GM21529 (cell line): Measurements from ENCODE around the gene AFF1.
"Not testable (repeated sequence)": the region's sequence is repeated elsewhere in the genome, so short reads cannot be mapped to it uniquely, and the experiment has no call there.

Experiments used
- ATAC-seq: cut with Tn5 transposase; IDR thresholded peaks from one replicate; pipeline ENCODE4 v1.9.1; 2021; ENCODE audit not compliant: unreplicated experiment

Gene AFF1

GRCh38 chr4:87034527-87034926, 99.7 kb downstream of the AFF1 start:
- no peak for ATAC-seq

GRCh38 chr4:87035881-87036509, 101.2 kb downstream of the AFF1 start:
- ATAC-seq: no peak

DNA sequence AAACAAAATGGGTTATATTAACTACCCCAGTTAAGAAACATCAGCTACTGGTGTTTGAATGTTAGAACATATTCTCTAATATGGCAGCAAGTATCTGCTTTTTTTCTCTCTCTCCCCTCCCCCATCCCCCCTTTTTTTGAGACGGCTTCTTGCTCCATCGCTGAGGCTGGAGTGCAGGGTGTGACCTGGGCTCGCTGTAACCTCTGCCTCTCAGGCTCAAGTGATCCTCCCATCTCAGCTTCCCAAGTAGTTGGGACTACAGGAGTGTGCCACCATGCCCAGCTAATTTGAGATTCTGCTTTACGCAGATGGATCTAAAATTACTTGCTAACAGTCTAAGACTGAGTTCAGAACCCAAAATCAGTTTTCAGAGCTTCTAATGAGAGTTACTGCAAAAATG, 101.9 kb downstream of the AFF1 start:
- ATAC-seq: no peak

- ATAC-seq: not testable (repeated sequence)
Observed at GRCh38 chr4:87037171-87037570, 102.4 kb downstream of the AFF1 start.

GRCh38 chr4:87037671-87038334, 103.0 kb downstream of the AFF1 start:
- no peak for ATAC-seq

- peak; percentile 55 for ATAC-seq
Observed at GRCh38 chr4:87038837-87039615, 104.2 kb downstream of the AFF1 start.

DNA sequence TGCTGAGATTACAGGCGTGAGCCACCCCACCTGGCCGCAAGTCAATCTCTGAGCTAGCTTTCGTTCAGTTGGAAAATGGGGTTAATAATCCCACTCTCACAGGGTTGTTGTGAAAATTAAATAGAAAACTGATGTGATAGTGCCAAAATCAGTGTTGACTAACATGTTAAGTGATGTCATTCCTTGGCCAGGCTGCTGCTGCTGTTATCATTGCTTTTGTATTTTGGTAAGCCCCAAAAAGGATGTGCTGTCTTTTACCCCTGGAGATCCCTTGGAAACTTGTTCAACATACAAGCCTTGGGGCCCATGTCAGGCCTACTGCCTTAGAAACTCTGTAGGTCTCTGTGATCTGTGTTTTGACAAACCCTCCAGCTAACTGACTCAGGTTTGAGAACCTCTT, 106.3 kb downstream of the AFF1 start:
- ATAC-seq: no peak

- no peak for ATAC-seq
Observed at GRCh38 chr4:87042221-87042620, 107.4 kb downstream of the AFF1 start.

- peak; percentile 40 for ATAC-seq
Observed at GRCh38 chr4:87042986-87043820, 108.4 kb downstream of the AFF1 start.

DNA sequence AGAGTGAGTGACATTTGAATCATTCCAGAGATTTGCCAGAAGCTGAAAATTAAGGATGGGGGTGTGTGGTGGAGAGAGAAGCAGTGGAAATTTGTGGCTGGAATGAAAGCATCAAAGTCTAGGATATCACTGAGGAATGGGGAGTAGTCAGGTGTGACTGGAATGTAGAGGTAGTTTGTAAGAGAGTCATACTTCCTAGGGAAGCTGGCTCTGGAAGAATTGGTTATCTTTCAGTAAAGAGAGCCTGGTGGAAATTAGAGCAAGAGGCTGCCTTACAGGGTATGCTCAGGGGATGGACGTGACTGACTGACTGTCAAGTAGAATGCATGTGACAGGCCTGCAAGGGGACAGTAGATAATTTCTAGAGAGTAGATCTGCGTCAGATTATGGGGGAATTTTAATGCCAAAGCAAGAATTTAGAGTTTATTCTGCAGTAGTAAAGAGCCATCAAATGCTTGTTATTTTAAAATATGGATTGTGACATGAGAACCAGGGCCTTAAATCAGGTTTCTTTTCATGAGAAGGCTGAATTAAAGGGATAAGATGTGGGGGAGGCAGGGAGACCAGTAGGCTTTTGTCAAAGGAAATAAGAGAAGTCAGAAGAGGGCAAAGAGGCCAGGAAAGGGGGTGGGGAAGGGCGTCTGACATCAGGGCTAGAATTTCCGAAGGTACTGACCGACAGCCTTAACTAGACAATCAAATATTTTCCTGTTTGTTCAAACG, 109.9 kb downstream of the AFF1 start:
- no peak for ATAC-seq

- no peak for ATAC-seq
Observed at GRCh38 chr4:87045234-87045558, 110.4 kb downstream of the AFF1 start.

GRCh38 chr4:87045659-87046058, 110.8 kb downstream of the AFF1 start:
- ATAC-seq: no peak

DNA sequence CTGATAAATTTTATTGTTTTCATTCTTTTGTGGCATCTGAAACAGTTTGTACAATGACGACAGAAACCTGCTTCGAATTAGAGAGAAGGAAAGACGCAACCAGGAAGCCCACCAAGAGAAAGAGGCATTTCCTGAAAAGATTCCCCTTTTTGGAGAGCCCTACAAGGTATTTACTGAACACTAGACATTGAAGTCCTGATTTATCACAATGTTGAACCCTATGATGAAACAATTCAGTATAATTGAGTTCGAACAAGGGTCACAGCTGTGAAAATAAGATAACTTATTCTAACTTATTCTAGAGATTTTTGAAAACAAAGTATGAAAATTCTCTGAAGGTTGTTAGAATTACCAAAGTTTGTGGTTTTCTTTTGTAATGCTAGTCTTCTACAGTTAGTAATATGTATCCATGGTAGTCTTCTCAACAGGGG, 111.3 kb downstream of the AFF1 start:
- no peak for ATAC-seq

DNA sequence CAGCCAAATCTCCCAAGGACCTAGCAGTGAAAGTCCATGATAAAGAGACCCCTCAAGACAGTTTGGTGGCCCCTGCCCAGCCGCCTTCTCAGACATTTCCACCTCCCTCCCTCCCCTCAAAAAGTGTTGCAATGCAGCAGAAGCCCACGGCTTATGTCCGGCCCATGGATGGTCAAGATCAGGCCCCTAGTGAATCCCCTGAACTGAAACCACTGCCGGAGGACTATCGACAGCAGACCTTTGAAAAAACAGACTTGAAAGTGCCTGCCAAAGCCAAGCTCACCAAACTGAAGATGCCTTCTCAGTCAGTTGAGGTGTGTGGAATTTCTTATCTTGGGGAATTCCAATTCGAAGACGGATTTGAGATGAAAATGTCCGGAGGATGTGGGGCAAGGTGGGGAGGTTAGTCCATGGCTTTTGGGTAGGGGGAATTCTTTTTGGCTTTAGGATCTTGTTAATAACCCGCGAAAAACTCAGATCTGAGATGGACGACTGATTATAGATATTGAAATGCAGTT, 112.5 kb downstream of the AFF1 start:
- no peak for ATAC-seq

DNA sequence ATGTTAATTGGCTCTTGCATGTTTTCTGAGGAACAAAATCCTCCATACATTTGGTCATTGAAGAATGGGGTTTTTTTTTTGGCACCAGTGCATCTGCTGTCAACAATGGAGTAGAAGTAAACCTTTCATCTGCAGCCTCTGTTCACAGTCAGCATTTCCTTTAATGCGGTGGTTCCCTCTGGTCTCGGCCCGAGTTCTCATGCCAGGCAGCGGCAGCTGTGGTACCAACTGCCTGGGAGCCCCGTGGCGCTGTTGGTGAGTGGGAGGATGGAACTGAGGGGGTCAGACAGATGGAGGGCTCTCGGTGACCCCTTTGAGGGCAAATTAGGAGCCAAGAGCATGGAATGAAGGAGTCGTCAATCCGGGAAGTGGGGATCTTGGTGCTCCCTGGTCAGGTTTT, 114.7 kb downstream of the AFF1 start:
- no peak for ATAC-seq

DNA sequence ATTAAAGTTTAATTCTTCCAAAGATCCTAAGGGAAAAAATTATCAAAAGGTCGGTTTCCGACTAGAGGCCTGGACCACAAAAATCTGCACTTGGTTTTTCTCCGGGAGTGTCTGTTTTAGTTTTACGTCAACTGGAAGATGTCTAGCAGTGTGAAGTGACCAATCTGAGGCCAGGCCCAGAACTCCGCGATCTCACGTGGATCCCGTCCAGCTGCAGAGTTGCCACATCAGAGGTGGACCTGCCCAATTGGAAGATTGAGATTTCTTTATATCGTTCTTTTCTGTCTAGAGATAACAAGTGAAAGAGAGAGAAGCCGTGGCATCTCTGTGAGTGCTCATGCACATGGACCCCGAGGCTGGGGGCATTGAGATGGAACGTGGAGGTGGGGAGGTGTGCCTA, 115.8 kb downstream of the AFF1 start:
- no peak for ATAC-seq

DNA sequence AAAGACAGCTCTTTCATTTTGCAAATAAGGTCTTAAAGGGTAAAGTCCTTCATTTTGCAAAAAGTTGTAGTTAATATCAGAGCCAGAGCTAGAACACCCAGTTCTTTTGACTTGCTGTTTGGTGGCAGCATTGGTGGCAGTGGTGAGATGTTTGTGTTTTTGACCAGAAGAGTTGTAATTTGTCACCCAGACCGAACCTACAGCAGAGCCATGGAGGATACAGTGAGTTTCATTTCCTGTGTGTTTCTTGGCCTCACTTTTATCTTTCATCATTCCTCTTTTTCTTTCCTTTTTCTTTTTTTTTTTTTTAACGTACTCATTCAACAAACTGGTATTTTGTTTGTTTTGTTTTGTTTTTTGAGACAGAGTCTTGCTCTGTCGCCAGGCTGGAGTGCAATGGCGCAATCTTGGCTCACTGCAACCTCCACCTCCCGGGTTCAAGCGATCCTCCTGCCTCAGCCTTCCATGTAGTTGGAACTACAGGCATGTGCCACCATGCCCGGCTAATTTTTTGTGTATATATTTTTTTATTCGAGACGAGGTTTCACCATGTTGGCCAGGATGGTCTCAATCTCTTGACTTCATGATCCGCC, 116.4 kb downstream of the AFF1 start:
- ATAC-seq: no peak

DNA sequence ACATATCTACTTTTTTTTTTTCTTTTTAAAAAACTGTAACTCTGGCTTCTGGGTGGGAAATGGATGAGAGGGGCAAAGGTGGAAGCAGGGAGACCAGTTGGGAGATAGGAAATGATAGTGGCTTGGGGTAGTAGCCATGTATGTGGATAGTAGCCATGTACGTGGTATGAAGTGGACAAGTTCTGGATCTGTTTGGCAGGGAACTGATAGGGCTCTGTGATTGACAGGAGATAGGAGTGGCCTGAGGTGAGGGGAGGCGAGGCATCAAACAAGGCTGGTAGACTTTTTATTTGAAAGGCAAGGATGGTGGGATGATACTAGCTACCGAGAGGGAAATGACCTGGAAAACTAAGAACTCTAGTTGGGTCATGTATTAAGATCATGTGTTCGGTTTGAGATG, 117.8 kb downstream of the AFF1 start:
- ATAC-seq: no peak

DNA sequence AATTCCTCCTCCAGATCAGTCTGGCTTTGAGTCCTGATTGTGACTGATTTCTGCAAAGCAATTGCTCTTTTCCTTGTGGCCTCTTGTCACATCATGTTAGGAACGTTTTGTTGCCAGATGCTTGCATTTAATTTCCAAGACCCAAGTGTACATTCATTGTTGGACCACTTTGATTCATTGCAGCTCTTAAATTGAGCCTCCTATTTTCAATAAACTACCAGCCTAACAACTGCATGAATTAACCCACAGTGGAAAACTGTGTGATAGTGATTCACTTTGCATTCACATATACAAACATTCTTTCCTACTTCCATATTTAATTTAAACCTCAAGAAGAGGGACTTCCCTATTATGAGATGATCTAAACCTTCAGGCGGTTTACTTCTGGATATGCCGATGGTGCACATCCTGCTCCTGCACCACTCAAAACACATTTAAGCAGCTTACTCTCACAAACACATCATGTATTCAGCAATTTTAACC, 118.4 kb downstream of the AFF1 start:
- no peak for ATAC-seq
